GM21723 (cell line): Measurements from ENCODE around the gene ARHGAP10.

Source experiments
- ATAC-seq: cut with Tn5 transposase; IDR thresholded peaks from one replicate; pipeline ENCODE4 v1.9.1; 2021; ENCODE audit warnings: mild to moderate bottlenecking, moderate library complexity; ENCODE audit not compliant: unreplicated experiment

Gene ARHGAP10

GRCh38 chr4:147846318-147847155 is 114.6 kb downstream of the ARHGAP10 start:
- peak; percentile 87 for ATAC-seq

- no peak for ATAC-seq
These were observed 116.1 kb downstream of the ARHGAP10 start for GRCh38 chr4:147847751-147848590.

GRCh38 chr4:147848634-147849033 is 116.7 kb downstream of the ARHGAP10 start:
- ATAC-seq = no peak

GRCh38 chr4:147851135-147851534 is 119.2 kb downstream of the ARHGAP10 start:
- ATAC-seq = no peak

- no peak for ATAC-seq
These were observed 121.8 kb downstream of the ARHGAP10 start for GRCh38 chr4:147853706-147854105.

GRCh38 chr4:147854154-147854553 is 122.3 kb downstream of the ARHGAP10 start:
- no peak for ATAC-seq

- no peak for ATAC-seq
These were observed 123.7 kb downstream of the ARHGAP10 start for GRCh38 chr4:147855571-147856009.

- no peak for ATAC-seq
These were observed 129.1 kb downstream of the ARHGAP10 start for GRCh38 chr4:147860960-147861359.

- no peak for ATAC-seq
These were observed 130.3 kb downstream of the ARHGAP10 start for GRCh38 chr4:147862043-147862692.

GRCh38 chr4:147863111-147863747 is 131.3 kb downstream of the ARHGAP10 start:
- peak; percentile 55 for ATAC-seq

GRCh38 chr4:147863808-147864472 is 132.1 kb downstream of the ARHGAP10 start:
- ATAC-seq = no peak

- ATAC-seq = no peak
These were observed 132.7 kb downstream of the ARHGAP10 start for GRCh38 chr4:147864607-147865006.

- no peak for ATAC-seq
These were observed 134.0 kb downstream of the ARHGAP10 start for GRCh38 chr4:147865926-147866325.

- peak; percentile 83 for ATAC-seq
These were observed 134.8 kb downstream of the ARHGAP10 start for GRCh38 chr4:147866532-147867271.

- no peak for ATAC-seq
These were observed 142.2 kb downstream of the ARHGAP10 start for GRCh38 chr4:147874109-147874508.

GRCh38 chr4:147877308-147877771 is 145.5 kb downstream of the ARHGAP10 start:
- ATAC-seq = no peak

GRCh38 chr4:147879676-147880075 is 147.8 kb downstream of the ARHGAP10 start:
- no peak for ATAC-seq

GRCh38 chr4:147880511-147880910 is 148.6 kb downstream of the ARHGAP10 start:
- no peak for ATAC-seq

- no peak for ATAC-seq
These were observed 152.6 kb downstream of the ARHGAP10 start for GRCh38 chr4:147884536-147884935.
